ENCODE measurements around the gene SHISA5. TPM values are rescaled to one million over a fixed set of nuclear protein-coding genes. Genes with fewer than 3 reads are reported as not detected.

SHISA5 gene
- total RNA-seq, 1 experiment from 2014 or later, result 115 TPM

DNA sequence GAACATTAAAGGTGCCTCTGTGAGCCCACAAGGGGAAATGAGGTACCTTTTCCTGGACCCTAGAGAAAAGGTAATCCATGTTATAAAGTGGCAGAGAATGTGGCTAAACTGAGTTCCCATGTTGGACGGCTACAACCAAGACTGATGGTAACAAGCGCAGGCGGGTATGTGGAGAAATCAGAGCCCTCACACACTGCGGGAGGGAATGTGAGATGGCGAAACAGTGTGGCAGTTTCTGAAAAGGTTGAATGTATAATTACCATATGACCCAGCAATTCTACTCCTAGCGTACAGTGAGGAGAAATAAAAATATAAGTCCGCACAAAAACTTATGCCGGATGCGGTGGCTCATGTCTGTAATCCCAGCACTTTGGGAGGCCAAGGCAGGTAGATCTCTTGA is 24.1 kb upstream of the SHISA5 start:
- in situ Hi-C loops (cut with HindIII; ENCODE audit: low sequenced_read_pairs), result no loop called here
- no peak for DNase-seq (ENCODE audit: low spot score)

DNA sequence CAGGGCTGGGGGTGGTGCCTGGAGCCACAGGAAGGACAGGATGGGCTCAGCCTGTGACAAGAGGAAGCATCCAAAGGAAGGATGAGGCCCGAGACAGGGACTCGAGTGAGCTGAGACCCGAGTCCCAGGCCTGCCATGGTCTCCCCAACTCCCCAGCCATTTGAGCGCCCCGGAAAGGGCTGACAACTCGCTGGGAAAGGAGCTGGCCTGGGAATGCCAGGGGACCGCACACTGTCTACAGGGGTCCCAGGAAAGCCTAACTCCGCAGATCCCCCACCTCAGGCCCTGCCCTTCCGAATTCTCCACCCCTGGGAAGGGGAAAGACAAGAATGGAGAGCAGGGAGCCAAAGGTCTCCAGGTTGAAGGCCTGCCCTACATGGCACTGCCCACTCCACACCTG is 21.0 kb upstream of the SHISA5 start:
- DNase-seq (ENCODE audit: low spot score), result no peak

DNA sequence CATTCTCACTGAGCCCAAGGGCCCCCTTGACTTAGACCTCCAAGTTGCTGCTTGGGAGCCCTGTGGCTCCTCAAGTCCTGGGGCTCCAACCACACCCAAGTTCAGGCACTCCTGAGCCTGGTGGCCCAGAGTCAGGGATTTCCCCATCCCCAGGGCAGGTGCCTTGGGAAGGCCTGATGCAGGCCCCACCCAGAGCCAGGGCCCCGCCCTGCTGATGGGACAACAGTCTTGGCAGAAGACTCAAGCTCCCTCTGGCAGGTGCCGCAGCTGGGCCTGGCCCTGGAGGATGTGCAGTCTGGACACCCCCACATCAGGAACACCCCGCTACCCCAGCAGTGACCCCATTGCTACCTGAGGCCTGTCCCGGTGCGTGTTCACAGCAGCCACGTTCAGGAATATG is 17.7 kb upstream of the SHISA5 start:
- DNase-seq (ENCODE audit: low spot score), result no peak
- in situ Hi-C loops (cut with HindIII; ENCODE audit: low sequenced_read_pairs), result no loop called here

More for the DNA sequence above, 21.0 kb upstream of the SHISA5 start:
- in situ Hi-C loops (cut with HindIII; ENCODE audit: low sequenced_read_pairs), result no loop called here

DNA sequence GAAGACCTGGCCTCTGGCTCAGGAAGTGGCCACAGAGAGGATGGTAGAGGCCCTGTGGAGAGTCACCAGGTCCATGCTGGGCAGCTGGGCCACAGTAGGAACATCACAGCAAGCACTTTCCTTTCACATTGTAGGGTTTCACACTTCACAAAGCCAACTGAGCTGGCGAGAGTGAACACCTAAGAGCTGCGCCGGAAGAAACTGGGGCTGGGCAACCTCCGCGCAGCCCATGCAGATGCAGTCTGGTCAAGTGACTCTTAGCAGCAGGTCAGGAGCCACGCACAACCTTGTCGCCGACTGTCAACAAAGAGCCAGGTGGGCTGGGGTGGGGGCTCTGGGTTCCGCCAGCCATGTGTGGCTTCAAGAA is 15.3 kb upstream of the SHISA5 start:
- in situ Hi-C loops (cut with HindIII; ENCODE audit: low sequenced_read_pairs), result no loop called here
- DNase-seq (ENCODE audit: low spot score), result no peak

DNA sequence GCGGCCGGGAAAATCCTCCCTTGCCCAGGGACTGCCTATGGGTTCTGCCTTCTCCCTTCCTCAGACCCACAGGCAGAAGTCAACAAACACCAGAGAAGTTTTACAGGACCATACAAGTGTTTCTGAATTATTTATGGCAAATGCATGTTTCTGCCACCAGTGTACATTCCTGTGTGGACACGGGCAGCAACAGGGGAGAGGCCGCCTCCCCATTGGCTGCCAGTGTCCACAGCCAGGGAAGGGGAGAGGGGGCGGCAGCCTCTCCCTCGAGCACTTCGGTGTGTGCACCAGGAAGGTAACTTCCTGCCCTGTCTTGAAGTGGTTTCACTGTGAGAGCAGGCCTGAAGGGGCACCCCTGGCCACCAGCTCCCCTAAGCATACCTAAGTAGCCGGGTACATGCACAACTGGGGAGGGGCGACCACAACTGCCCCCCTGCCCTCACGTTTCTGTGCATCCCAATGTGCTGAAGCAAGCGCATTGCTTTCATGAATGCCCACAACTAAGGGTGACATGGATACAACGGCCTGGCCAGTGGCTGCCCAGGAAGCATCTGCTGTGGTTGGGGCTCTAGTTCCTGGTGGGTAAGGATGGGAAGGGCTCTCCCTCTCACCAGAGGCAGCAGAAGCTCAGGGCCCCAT is 14.8 kb upstream of the SHISA5 start:
- no peak for DNase-seq (ENCODE audit: low spot score)
- in situ Hi-C loops (cut with HindIII; ENCODE audit: low sequenced_read_pairs), result no loop called here

DNA sequence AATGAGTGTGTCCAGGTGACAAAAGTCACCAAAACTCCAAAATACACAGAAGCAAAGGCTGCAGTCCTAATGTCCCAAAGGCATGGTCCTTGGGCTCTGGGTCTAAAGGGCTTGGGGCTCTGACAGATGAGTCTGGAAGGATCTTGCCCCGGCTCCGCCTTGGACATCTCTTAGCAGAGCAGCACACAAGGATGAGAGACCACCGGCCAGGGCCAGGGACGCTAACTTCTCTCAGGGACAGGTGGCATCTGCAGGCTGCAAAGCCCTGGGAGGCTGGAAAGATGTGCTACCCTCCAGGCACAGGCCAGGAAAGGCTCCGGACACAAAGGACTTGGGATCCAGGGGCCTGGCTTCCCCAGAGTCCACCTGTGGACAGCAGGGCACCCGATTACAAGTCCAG is 14.1 kb upstream of the SHISA5 start:
- DNase-seq (ENCODE audit: low spot score), result no peak
- in situ Hi-C loops (cut with HindIII; ENCODE audit: low sequenced_read_pairs), result no loop called here

DNA sequence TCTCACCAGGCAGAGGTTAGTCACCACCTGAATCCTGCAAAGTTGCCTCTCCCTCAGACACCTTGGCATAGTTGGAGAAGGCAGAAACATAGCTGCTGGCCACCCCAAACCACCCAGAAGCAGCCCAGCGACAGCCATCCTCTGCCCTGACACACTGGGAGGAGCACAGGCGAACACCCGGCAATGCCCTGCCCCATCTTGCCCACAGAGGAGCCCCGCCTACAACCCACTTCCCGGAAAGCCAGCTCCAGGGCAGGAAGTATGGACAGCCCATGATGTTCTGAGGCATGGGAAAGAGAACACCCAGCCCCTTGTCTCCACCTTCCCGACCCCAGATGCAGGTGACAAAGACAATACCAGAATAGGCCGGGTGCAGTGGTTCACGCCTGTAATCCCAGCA is 12.6 kb upstream of the SHISA5 start:
- no peak for DNase-seq (ENCODE audit: low spot score)
- in situ Hi-C loops (cut with HindIII; ENCODE audit: low sequenced_read_pairs), result no loop called here

DNA sequence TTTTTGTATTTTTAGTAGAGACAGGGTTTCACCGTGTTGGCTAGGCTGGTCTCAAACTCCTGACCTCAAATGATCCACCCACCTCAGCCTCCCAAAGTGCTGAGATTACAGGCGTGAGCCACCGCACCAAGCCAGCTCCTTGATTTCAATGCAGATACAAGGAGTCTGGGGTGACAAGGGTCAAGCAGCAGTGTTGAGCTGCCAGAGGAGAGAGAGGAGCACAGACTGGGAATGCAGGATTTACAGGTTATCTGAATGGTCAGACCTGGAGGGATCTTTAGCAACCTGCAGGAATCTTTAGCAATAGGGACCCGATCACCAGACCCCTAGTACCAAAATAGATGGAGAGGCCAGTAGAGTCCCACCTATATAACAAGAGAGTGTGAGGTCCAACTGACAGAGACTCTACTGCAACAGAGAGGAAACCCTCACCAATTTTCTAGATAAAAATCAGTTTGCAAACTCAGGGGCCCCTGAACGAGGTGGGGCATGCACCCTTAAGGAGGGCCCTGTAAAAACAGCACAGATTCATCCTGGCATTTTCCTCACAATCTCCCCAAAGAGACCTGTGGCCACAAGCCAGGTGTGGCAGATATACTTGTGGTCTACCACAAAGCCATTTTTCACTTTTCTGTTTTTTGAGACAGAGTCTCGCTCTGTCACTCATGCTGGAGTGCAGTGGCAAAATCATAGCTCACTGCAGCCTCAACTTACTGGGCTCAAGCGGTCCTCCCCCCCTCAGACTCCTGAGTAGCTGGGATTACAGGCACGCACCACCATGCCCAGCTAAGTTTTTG is 10.7 kb upstream of the SHISA5 start:
- no peak for DNase-seq (ENCODE audit: low spot score)
- in situ Hi-C loops (cut with HindIII; ENCODE audit: low sequenced_read_pairs), result no loop called here

DNA sequence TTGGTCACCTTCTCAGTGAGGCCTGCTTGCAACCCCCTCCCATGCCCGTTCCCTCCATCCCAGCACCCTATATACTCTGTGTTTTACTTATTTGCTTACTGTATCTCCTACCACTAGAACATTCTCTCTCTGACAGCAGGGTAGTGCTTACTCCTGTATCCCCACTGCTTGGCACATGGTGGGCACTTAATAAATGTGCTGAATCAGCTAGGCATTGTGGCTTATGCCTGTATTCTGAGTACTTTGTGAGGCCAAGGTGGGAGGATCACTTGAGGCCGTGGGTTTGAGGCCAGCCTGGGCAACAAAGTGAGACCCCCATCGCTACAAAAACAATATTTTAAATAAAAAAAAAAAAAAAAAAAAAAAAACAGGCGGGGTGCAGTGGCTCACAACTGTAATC is 7.6 kb upstream of the SHISA5 start:
- DNase-seq (ENCODE audit: low spot score), result no peak
- in situ Hi-C loops (cut with HindIII; ENCODE audit: low sequenced_read_pairs), result no loop called here

DNA sequence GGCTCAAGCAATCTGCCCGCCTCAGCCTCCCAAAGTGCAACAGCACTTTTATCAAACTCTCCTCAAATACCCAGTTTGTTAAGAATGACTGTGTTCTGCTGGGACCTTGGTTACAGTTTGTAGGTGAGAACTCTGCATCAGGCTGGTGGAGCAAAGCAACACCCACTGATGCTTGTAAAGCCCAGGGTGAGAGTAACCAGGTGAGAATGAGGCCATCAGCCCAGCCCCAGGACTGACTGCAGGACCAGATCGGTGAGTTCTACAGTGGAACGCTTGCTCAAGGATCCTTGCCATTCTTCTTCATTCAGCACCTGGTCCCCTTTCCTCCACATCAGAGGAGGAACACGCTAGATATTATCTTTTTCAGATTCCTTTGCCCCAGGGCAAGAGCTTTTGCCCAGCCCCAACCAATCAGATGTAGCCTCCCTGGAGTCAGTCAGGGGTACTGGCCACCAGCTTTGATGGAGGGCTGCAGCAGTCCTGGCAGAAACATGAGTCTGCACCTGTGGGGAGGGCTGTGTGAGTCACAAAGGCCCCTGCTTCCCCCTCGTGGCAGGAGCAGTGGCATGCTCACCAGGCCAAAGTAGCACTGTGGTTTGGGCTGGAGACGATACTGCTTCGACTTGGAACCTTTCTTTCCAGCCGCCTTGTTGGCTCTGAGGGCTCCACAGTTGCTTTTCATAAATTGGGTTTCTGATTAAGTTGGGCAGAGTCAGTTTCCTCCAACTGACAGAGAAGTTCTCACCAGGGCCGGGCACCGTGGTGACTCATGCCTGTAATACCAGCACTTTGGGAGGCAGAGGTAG is 3.5 kb upstream of the SHISA5 start:
- in situ Hi-C loops (cut with HindIII; ENCODE audit: low sequenced_read_pairs), result no loop called here
- peak; percentile 61 for DNase-seq (ENCODE audit: low spot score)

DNA sequence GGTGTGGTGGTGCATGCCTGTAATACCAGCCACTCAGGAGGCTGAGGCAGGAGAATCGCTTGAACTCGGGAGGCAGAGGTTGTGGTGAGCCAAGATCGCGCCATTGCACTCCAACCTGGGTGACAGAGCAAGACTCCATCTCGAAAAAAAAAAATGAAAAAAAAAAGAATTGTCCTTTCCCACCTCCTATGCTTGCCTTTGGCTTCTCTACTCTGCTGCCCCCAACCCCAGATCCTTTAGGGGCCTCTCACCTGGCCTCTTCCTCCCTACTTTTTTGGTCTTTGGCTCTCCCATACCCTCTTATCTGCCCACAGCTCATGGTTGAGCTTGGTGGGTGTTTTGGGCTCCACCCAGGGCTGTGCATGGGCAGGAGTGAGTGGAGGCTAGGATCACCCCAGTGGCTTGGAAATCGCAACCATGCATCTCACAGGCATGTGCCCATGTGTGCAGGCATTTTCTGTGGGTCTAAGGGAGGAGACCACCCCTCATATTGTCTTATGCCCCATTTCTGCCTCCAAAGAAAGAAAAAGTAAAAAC is 2.1 kb upstream of the SHISA5 start:
- no peak for DNase-seq (ENCODE audit: low spot score)
- in situ Hi-C loops (cut with HindIII; ENCODE audit: low sequenced_read_pairs), result no loop called here

DNA sequence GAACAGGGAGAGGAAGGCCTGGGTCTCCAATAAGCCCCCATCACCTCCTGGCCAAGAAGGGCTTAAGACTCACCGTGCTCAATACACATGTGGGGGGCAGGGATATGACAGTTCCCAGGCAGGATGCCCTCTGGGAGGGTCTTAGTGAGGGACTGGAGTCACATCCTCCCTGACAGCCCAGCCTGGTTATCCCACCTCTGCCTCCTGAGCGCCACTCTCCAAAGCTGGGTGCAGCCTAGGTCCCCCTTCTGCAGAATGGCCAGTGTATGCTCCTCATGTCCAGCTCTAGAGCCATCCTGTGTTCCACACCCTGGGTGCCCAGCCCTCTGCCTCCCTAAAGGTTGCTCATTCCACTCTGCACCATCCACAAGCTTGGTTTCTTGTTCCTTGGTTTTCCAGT is 1.2 kb upstream of the SHISA5 start:
- DNase-seq (ENCODE audit: low spot score), result no peak

DNA sequence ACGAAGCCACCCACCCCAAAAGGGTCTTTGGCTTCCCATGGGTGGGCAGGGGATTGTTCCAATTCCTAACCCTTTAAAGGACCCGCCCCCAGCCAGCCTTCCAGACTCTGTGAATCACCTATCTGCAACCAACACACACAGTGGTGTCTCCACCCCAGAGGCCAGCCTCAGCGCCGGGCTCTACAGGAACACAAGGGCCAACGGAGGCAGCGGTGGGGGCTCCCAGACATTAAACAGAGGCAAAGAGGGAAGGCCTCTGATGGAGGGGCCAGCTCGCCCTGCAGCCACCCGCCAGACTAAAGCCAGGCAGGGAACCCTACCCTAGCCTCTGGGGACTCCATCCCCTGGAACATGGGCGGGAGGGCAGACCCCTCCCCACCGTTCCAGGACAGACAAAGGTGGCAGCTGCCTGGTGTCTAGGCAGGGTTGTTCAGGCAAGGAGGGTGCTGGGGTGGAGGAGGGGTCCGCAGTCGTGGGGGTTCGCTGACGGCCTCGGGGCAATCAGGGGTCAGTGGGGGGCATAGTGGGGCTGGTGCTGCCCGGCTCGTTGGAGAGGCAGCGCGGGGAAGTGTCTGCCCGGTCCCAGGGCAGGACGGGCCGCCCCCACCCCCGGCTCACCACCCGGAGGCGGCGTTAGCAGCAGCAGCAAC is 448 bp downstream of the SHISA5 start:
- in situ Hi-C loops (cut with HindIII; ENCODE audit: low sequenced_read_pairs), result no loop called here
- DNase-seq (ENCODE audit: low spot score), result no peak

More for the DNA sequence above, 1.2 kb upstream of the SHISA5 start:
- in situ Hi-C loops (cut with HindIII; ENCODE audit: low sequenced_read_pairs), result no loop called here

DNA sequence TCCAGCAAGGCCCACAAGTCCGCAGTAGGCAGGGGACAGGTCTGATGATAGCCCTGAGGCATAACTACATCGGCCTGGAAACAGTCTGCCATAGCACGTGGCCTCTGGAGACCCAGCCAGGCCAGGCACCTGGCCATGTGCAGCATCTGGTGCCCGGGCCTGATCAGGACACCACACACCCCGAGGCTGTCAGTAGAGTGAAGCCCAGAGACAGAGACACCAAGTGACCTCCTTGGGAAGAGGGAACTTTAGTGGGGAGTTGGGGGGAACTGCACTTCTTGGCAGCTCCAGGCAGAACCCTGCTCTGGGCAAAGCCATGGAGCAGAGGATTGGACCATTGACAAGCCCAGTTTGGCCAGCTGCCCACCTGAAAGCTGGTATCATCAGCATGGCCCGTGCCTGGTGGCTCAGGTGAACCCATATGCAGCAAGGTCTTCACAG is 1.2 kb downstream of the SHISA5 start:
- DNase-seq (ENCODE audit: low spot score), result peak; percentile 83
- in situ Hi-C loops (cut with HindIII; ENCODE audit: low sequenced_read_pairs), result no loop called here

DNA sequence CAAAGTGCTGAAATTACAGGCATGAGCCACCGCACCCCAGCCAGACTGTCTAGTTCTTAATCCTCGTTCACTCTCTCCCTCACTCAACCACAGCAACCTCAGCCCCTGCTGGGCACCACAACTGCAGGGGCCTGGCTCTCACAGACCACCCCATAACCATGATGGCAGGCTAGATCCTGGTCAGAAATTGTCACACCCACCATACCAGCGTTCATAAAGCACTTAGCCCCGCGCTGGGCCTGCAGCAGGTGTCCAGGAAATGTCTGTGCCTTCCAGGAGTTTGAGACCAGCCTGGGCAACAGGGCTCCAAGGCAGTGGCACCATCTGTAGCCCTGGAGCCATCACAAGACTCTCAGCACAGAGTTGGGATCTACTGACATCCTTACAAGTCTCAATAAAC is 1.9 kb downstream of the SHISA5 start:
- in situ Hi-C loops (cut with HindIII; ENCODE audit: low sequenced_read_pairs), result no loop called here
- DNase-seq (ENCODE audit: low spot score), result no peak

DNA sequence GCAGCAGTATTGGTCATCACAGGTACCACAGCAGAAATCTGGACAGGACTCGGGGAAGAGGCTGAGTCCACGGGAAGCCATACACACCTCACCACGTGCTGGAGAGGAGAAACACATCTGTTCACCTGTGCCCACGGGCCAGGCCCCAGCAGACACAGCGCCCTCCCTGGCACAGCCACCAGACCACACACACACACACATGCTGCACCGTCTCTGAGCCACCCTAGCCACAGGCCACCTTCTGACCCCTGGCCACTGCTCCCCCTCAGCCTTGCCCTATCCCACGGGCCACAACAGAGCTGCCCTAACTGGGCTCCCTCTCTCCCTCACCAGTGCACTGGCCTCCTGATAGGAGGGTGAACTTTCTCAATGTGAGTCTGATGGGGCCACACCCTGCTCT is 2.8 kb downstream of the SHISA5 start:
- in situ Hi-C loops (cut with HindIII; ENCODE audit: low sequenced_read_pairs), result no loop called here
- DNase-seq (ENCODE audit: low spot score), result no peak

DNA sequence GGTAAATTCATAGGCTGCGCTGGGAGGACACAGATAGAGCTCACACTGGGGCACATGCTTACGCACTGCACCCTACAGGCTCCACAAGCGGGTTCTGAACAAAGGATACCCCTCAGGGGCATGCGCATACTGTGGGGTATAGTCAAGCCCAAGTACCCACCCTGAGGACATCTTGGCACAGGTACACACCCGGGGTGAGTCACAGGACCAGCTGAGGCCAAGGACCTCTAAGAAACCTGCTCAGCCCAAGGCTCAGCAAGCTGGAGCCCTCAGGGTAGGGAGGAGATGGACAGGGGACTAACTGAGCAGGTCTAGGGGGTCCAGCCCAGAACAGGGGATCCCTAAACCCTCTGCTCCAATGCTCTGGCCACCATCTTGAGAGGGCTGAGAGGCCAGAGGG is 3.3 kb downstream of the SHISA5 start:
- DNase-seq (ENCODE audit: low spot score), result no peak
- in situ Hi-C loops (cut with HindIII; ENCODE audit: low sequenced_read_pairs), result no loop called here

DNA sequence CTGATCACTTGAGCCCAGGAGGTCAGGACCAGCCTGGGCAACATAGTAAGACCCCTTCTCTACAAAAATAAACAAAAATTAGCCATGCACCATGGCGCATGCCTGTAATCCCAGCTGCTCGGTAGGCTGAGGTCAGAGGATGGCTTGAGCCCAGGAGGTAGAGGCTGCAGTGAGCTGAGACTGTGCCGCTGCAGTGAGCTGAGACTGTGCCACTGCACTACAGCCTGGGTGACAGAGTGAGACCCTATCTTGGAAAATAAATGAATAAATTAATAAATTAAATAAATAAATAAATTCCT is 10.8 kb downstream of the SHISA5 start:
- in situ Hi-C loops (cut with HindIII; ENCODE audit: low sequenced_read_pairs), result no loop called here
- DNase-seq (ENCODE audit: low spot score), result no peak

DNA sequence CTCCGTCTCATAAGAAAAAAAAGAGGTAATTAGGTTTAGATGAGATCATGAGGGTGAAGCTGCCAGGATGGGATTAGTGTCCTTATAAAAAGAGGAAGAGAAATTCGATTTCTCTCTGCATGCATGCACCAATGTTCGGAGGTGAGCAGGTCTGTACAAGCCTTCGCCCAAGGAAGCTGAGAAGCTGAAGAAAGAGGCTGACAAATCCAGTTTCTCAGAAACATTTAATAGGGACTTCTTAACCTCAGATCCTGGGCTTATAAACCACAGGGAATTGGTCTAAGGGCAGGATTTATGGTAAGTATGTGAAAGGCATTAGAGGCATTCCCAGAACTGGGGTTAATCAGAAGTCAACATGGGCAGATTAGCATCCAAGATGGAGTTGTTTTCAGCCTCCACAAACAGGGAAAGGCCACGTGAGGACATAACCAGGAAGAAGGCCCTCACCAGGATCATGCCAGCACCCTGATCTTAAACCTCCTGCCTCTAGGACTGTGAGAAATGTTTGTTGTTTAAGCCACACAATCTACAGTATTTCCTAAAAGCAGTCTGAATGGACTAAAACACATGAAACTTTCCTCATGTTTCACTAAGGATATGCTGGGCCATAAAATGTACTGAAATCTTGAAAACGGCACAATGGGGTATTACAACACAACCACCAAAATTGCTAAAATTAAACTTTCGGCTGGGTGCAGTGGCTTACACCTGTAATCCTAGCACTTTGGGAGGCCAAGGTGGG is 11.3 kb downstream of the SHISA5 start:
- in situ Hi-C loops (cut with HindIII; ENCODE audit: low sequenced_read_pairs), result no loop called here
- no peak for DNase-seq (ENCODE audit: low spot score)
